Activated naive CD4-positive, alpha-beta T cell treated with anti-CD3 and anti-CD28 coated beads for 36 hours (primary cell): Measurements from ENCODE around the gene NECTIN4. TPM values are rescaled to one million over a fixed set of nuclear protein-coding genes. Genes with fewer than 3 reads are reported as not detected.
A peak's percentile ranks its signal among the peaks of the same experiment; 100 is the strongest.

Experiments used
- CTCF ChIA-PET: fragments of 350-600 bp; sonication (Branson Sonifier 250); formaldehyde crosslinking; loops from one replicate; lab custom pipeline; 2021; ENCODE audit warnings: antibody characterized with exemption; lab: Charles Lee
- DNase-seq: peaks from one replicate; pipeline ENCODE4 v3.0.0-alpha.2; 2020
- H3K27ac Mint-ChIP-seq: one replicate; pipeline ENCODE4 v1.8.0; 2021; ENCODE audit warnings: mild to moderate bottlenecking, mixed read lengths
- H3K27me3 Mint-ChIP-seq: one replicate; pipeline ENCODE4 v1.8.0; 2021; ENCODE audit warnings: low read depth, mixed read lengths
- H3K36me3 Mint-ChIP-seq: one replicate; pipeline ENCODE4 v1.8.0; 2021; ENCODE audit warnings: low read depth, mixed read lengths
- H3K4me1 Mint-ChIP-seq: one replicate; pipeline ENCODE4 v1.8.0; 2021; ENCODE audit warnings: low read depth, mixed read lengths
- H3K4me3 Mint-ChIP-seq: one replicate; pipeline ENCODE4 v1.8.0; 2021; ENCODE audit warnings: mild to moderate bottlenecking, moderate library complexity, mixed read lengths
- H3K9me3 Mint-ChIP-seq: one replicate; pipeline ENCODE4 v1.8.0; 2021; ENCODE audit warnings: mixed read lengths
- intact Hi-C: fragments of 100-400 bp; cut with micrococcal nuclease; formaldehyde crosslinking; loops from one replicate; pipeline ENCODE4 v1.15.1; 2023
- total RNA-seq, 2 experiments: library from RNA; stranded (reverse); gene quantifications; one replicate each; pipeline ENCODE4 v1.2.3, GENCODE V29; 2021

The NECTIN4 gene
- total RNA-seq, 2 experiments from 2014 or later, result not detected

GRCh38 chr1:161046605-161047228 is 42.6 kb downstream of the NECTIN4 start:
- Mint-ChIP-seq H3K9me3 (no peaks in the 10 kb centered on the region), H3K4me3 (peak overlapping the region; percentile 88), H3K27ac (peak overlapping the region; percentile 99), H3K4me1 (peaks cover 26% of the 10 kb centered on the region), H3K36me3 (peaks cover 29% of the 10 kb centered on the region), H3K27me3 (no peaks in the 10 kb centered on the region)
- CTCF ChIA-PET, result interaction anchor here (0.8 to 11.2 kb wide), 5 partner anchors 14 to 51 kb away, joined by 3 to 135 read pairs (median 10); partner anchors contain the start of genes ARHGAP30 and KLHDC9
- intact Hi-C loops, result loop anchor here (1.0 to 2.0 kb wide), 4 partner anchors 46 to 107 kb away; partner anchors contain the start of genes DEDD and UFC1
- DNase-seq, result no peak

- DNase-seq, result peak; percentile 95
- Mint-ChIP-seq H3K9me3 (no peaks in the 10 kb centered on the region), H3K4me1 (peaks cover 32% of the 10 kb centered on the region), H3K4me3 (peak within 1 kb of the TSS; percentile 88), H3K27me3 (no peaks in the 10 kb centered on the region), H3K36me3 (peaks cover 33% of the 10 kb centered on the region), H3K27ac (peak within 1 kb of the TSS; percentile 99)
- intact Hi-C loops, result loop anchor here (1.0 to 2.0 kb wide), 7 partner anchors 22 to 156 kb away; partner anchors contain the start of genes DEDD, NDUFS2 and UFC1
- CTCF ChIA-PET, result interaction anchor here (0.7 to 11.2 kb wide), 7 partner anchors 14 to 320 kb away, joined by 3 to 135 read pairs (median 5); partner anchors contain the start of genes ARHGAP30 and KLHDC9
These were observed 43.4 kb downstream of the NECTIN4 start, which contains the start of gene USF1 for GRCh38 chr1:161045736-161046604. Gene USF1 (minus strand): TSS chr1:161045977. CDS start chr1:161043275, 2,702 bp downstream.

- peak; percentile 63 for DNase-seq
- Mint-ChIP-seq H3K9me3 (no peaks in the 10 kb centered on the region), H3K27me3 (no peaks in the 10 kb centered on the region), H3K4me1 (peaks cover 32% of the 10 kb centered on the region), H3K27ac (peak overlapping the region; percentile 99), H3K4me3 (peak overlapping the region; percentile 88), H3K36me3 (peaks cover 34% of the 10 kb centered on the region)
- intact Hi-C loops, result loop anchor here (1.0 kb wide), 3 partner anchors 23 to 157 kb away; partner anchors contain the start of gene NDUFS2
- CTCF ChIA-PET, result interaction anchor here (0.7 to 11.2 kb wide), 10 partner anchors 10 to 319 kb away, joined by 3 to 135 read pairs (median 5); partner anchors contain the start of genes ARHGAP30, F11R and KLHDC9
These were observed 44.2 kb downstream of the NECTIN4 start for GRCh38 chr1:161044908-161045735.

- no peak for DNase-seq
- Mint-ChIP-seq H3K27me3 (no peaks in the 10 kb centered on the region), H3K4me1 (peaks cover 32% of the 10 kb centered on the region), H3K36me3 (peaks cover 34% of the 10 kb centered on the region), H3K27ac (peak overlapping the region; percentile 99), H3K4me3 (peak overlapping the region; percentile 88), H3K9me3 (no peaks in the 10 kb centered on the region)
- CTCF ChIA-PET, result interaction anchor here (0.9 to 11.2 kb wide), 6 partner anchors 9 to 319 kb away, joined by 3 to 135 read pairs (median 4); partner anchors contain the start of genes F11R and KLHDC9
- intact Hi-C loops, result no loop called here
These were observed 44.8 kb downstream of the NECTIN4 start for GRCh38 chr1:161044535-161044907.

GRCh38 chr1:161039546-161039945 is 49.8 kb downstream of the NECTIN4 start:
- no peaks in the 10 kb centered on the region for H3K27me3 Mint-ChIP-seq
- intact Hi-C loops, result loop anchor here (2.0 kb wide), 2 partner anchors 19 to 27 kb away; partner anchors contain the start of gene F11R
- DNase-seq, result no peak
- peaks cover 19% of the 10 kb centered on the region for H3K36me3 Mint-ChIP-seq
- H3K9me3 Mint-ChIP-seq, result no peaks in the 10 kb centered on the region
- H3K27ac Mint-ChIP-seq, result peak overlapping the region; percentile 76
- CTCF ChIA-PET, result interaction anchor here (0.7 to 11.2 kb wide), 8 partner anchors 13 to 58 kb away, joined by 3 to 135 read pairs (median 6); partner anchors contain the start of genes ARHGAP30, F11R and KLHDC9
- H3K4me3 Mint-ChIP-seq, result peak overlapping the region; percentile 63
- H3K4me1 Mint-ChIP-seq, result peaks cover 39% of the 10 kb centered on the region

GRCh38 chr1:161039154-161039545 is 50.2 kb downstream of the NECTIN4 start:
- Mint-ChIP-seq H3K9me3 (no peaks in the 10 kb centered on the region), H3K4me3 (peak overlapping the region; percentile 88), H3K4me1 (peaks cover 35% of the 10 kb centered on the region), H3K27me3 (no peaks in the 10 kb centered on the region), H3K27ac (peak overlapping the region; percentile 77), H3K36me3 (peaks cover 19% of the 10 kb centered on the region)
- intact Hi-C loops, result loop anchor here (2.0 kb wide), 2 partner anchors 18 to 26 kb away; partner anchors contain the start of gene F11R
- CTCF ChIA-PET, result interaction anchor here (0.6 to 11.2 kb wide), 8 partner anchors 9 to 66 kb away, joined by 3 to 135 read pairs (median 3); partner anchors contain the start of genes F11R and KLHDC9
- DNase-seq, result no peak

GRCh38 chr1:161038523-161039153 is 50.7 kb downstream of the NECTIN4 start, which contains the start of gene TSTD1:
Gene TSTD1 (minus strand): TSS chr1:161038964. CDS start chr1:161038889, 75 bp downstream.
- Mint-ChIP-seq H3K4me3 (peak within 1 kb of the TSS; percentile 88), H3K36me3 (peaks cover 19% of the 10 kb centered on the region), H3K27me3 (no peaks in the 10 kb centered on the region), H3K4me1 (peaks cover 36% of the 10 kb centered on the region), H3K27ac (peak within 1 kb of the TSS; percentile 77), H3K9me3 (no peaks in the 10 kb centered on the region)
- CTCF ChIA-PET, result interaction anchor here (0.6 to 11.2 kb wide), 11 partner anchors 9 to 66 kb away, joined by 3 to 135 read pairs (median 3); partner anchors contain the start of genes F11R and KLHDC9
- DNase-seq, result peak; percentile 92
- intact Hi-C loops, result loop anchor here (1.0 to 2.0 kb wide), 3 partner anchors 18 to 60 kb away; partner anchors contain the start of genes F11R and KLHDC9

GRCh38 chr1:161037661-161038522 is 51.5 kb downstream of the NECTIN4 start:
- Mint-ChIP-seq H3K4me1 (peaks cover 40% of the 10 kb centered on the region), H3K27ac (no peak overlapping the region), H3K36me3 (peaks cover 19% of the 10 kb centered on the region), H3K9me3 (no peaks in the 10 kb centered on the region), H3K27me3 (no peaks in the 10 kb centered on the region), H3K4me3 (peak overlapping the region; percentile 88)
- no peak for DNase-seq
- CTCF ChIA-PET, result interaction anchor here (0.8 to 11.2 kb wide), 6 partner anchors 17 to 59 kb away, joined by 3 to 135 read pairs (median 4); partner anchors contain the start of genes F11R and KLHDC9
- intact Hi-C loops, result loop anchor here (1.0 to 2.0 kb wide), 3 partner anchors 17 to 60 kb away; partner anchors contain the start of genes F11R and KLHDC9

- no peak overlapping the region for H3K4me3 Mint-ChIP-seq
- H3K9me3 Mint-ChIP-seq, result no peaks in the 10 kb centered on the region
- no peak overlapping the region for H3K27ac Mint-ChIP-seq
- DNase-seq, result peak; percentile 37
- CTCF ChIA-PET, result interaction anchor here (2.4 to 2.5 kb wide), 2 partner anchors 8 to 37 kb away, joined by 12 to 22 read pairs; no protein-coding TSS in a partner anchor
- peaks cover 36% of the 10 kb centered on the region for H3K4me1 Mint-ChIP-seq
- H3K36me3 Mint-ChIP-seq, result peaks cover 5% of the 10 kb centered on the region
- intact Hi-C loops, result no loop called here
- H3K27me3 Mint-ChIP-seq, result no peaks in the 10 kb centered on the region
These were observed 55.6 kb downstream of the NECTIN4 start for GRCh38 chr1:161033751-161034150.
